Measurements from ENCODE around the gene CXCR3. TPM values are rescaled to one million over a fixed set of nuclear protein-coding genes. Genes with fewer than 3 reads are reported as not detected.
"Not testable (repeated sequence)": the region's sequence is repeated elsewhere in the genome, so short reads cannot be mapped to it uniquely, and the experiment has no call there.

The CXCR3 gene
- total RNA-seq, 1 experiment from 2014 or later, result not detected

DNA sequence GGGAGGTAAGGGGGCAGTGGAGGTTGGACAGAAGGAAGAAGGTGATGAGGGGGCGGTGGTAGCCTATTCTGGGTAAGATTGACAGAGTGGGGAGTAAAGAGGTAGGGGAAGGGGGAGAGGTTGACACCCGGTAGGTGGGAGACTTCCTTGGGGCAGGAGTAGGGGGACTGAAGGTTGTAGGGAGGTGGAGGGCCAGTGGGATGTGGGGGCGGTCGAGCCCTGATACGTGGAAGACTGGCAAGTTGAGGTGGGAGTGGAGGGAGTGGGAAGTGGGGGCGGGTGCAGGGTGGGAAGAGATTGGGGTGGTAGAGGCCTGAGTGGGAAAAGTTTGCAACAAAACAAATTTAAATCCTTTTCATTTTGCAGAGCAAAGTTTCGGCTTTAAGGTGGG lies 38.3 kb downstream of the CXCR3 start:
- DNase-seq (ENCODE audit: low read depth, low spot score), result no peak
- in situ Hi-C loops (cut with HindIII; ENCODE audit: low pct_unique_long_range_greater_than_20kb, low sequenced_read_pairs), result no loop called here

DNA sequence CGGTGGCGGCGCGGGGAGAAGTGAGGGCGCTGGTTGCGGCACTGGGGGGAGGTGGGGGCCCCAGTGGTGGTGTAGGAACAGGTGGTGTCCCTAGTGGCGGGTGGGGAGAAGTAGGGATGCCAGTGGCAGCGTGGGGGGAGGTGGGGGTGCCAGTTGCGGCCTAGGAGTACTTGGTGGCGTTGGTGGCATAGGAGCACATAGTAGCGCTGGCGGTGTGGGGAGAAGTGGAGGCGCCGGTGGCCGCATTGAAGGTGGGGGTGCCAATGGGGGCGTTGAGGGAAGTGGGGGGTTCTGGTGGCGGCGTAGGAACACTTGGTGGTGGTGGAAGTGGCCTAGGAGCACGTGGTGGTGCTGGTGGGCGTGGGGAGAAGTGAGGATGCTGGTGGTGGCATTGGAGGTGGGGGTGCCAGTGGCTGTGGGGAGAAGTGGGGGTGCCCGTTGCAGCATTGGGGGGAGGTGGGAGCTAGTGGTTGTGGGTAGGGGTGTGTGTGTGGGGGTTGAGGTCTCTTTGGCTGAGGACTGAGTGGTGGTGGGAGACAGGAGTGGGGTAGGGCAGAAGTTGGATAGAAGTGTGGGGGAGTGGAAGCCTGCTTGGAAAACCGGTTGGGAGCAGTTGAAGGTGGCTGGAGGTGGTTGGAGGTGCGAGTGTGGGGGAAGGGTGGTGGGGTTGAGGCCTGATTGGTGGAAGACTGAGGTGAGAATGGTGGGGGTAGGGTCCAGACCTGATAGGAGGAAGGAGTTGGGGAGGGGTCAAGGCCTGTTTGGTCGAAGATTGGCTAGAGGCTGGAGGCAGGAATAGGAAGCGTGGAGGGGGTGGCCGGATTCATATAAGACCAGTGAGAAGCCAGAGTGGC lies 38.9 kb downstream of the CXCR3 start:
- no peak for DNase-seq (ENCODE audit: low read depth, low spot score)
- in situ Hi-C loops (cut with HindIII; ENCODE audit: low pct_unique_long_range_greater_than_20kb, low sequenced_read_pairs), result no loop called here

DNA sequence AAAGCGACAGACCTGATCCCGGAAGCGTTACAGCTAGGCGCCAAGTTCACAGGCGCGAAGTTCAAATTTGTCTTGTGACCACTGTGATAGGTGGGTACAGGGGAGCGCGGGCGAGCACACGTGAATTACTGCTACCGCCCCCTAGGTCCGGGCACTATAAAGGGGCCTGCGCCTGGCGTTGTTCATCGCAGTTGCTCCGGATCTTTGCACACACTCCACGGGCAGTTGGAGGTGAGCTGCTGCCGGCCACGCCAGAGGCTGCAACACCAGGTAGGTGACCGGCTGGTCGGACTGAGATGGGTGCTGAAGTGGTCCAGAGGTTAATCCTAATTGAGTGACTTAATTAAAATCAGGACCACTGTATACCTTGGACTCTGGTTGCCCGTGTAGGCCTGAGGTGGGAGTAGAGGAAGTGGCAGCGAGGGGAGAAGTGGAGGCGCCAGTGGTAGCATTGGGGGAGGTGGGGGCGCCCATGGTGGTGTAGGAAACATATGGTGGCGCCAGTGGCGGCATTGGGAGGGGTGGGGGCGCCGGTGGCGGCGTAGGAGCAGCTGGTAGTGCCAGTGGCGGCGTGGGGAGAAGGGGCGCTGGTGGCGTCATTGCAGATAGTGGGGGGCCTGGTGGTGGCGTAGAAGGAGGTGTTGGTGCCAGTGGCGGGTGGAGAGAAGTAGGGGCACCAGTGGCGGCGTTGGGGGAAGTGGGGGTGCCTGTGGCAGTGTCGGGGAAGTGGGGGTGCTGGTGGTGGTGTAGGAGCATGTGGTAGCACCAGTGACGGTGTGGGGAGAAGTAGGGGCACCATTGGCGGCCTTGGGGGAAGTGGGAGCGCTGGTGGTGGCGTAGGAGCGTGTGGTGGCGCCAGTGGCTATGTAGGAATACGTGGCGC lies 39.8 kb downstream of the CXCR3 start, which contains the start of gene GCNA:
TSS of gene GCNA (plus strand) at position 185 of the 883 bp plus-strand sequence. CDS start 2,385 bp downstream, outside the sequence.
- in situ Hi-C loops (cut with HindIII; ENCODE audit: low pct_unique_long_range_greater_than_20kb, low sequenced_read_pairs), result no loop called here
- DNase-seq (ENCODE audit: low read depth, low spot score), result no peak

DNA sequence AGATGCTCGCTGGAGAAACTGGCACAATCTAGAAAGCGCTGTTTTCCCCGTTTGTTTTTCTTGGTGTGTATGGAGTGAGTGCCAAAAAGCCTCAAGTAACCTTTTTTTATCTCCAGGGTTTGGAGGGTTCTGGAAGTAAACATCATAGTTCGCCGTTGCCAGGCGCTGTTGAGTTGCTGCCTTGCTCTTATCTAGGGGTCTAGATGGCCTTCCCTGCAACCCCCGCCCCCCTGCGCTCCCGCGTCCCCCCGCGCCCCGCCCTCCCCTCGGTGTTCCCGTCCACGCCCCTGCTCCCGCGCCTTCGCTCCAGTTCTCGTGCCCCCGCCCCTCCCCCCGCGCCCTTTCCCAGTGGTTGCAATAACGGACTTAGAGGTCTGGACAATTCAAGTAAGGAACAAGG lies 40.6 kb downstream of the CXCR3 start:
- DNase-seq (ENCODE audit: low read depth, low spot score), result no peak
- in situ Hi-C loops (cut with HindIII; ENCODE audit: low pct_unique_long_range_greater_than_20kb, low sequenced_read_pairs), result no loop called here

DNA sequence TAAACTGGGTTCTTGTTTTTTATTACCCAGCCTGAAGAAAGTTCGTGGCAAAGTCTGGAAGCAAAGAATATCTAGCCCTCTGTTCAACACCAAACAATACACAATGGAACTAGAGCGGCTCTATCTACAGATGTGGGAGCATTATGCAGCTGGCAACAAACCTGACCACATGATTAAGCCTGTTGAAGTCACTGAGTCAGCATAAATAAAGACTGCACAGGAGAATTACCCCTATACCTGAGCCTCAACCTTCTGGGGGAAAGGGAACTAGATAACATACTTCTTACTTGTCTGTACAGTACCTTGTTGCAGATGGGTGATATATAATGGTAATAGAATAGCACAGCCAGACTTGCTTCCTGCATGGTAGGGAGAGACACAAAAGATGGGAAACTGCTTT lies 44.7 kb downstream of the CXCR3 start:
- in situ Hi-C loops (cut with HindIII; ENCODE audit: low pct_unique_long_range_greater_than_20kb, low sequenced_read_pairs), result no loop called here
- DNase-seq (ENCODE audit: low read depth, low spot score), result no peak

DNA sequence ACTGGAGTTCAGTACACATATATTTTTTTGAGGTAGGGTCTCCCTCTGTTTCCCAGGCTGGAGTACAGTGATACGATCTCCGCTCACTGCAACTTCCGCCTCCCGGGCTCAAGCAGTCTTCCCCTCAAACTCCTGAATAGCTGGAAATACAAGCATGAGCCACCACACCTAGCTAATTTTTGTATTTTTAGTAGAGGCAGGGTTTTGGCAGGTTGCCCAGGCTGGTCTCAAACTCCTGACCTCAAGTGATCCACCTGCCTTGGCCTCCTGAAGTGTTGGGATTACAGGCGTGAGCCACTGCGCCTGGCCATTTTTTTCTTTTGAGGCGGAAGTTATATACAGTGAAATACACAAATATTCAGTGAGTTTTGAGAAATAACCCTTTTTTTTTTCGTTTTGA lies 46.9 kb downstream of the CXCR3 start:
- DNase-seq (ENCODE audit: low read depth, low spot score); in situ Hi-C loops (cut with HindIII; ENCODE audit: low pct_unique_long_range_greater_than_20kb, low sequenced_read_pairs): not testable (repeated sequence)

Other genes with a start within 250 kb of the CXCR3 start
- 80.3 and 98.0 TPM in 2 replicates for gene OGT, start 85.4 kb downstream of the CXCR3 start, total RNA-seq (2014; rRNA removed; shearing (Covaris generic))
- 0.88 and 1.1 TPM in 2 replicates for gene GCNA, start 40.1 kb downstream of the CXCR3 start, total RNA-seq (2014; rRNA removed; shearing (Covaris generic))
- gene CXorf49, start 99.8 kb upstream of the CXCR3 start, total RNA-seq (2014; rRNA removed; shearing (Covaris generic)), result not detected in 2 replicates
- not detected in 2 replicates for gene CXorf49B, start 144.8 kb upstream of the CXCR3 start, total RNA-seq (2014; rRNA removed; shearing (Covaris generic))